Hematopoietic multipotent progenitor cell treated with erythropoietin and hydrocortisone succinate and interleukin-3 and kit ligand, for 4 days (in vitro differentiated cells): ENCODE results near the gene CERCAM.
"Not testable (repeated sequence)": the region's sequence is repeated elsewhere in the genome, so short reads cannot be mapped to it uniquely, and the experiment has no call there.

ENCODE experiments used
- DNase-seq: peaks from one replicate; pipeline ENCODE4 v3.0.0-alpha.2; 2015

The CERCAM gene

DNA sequence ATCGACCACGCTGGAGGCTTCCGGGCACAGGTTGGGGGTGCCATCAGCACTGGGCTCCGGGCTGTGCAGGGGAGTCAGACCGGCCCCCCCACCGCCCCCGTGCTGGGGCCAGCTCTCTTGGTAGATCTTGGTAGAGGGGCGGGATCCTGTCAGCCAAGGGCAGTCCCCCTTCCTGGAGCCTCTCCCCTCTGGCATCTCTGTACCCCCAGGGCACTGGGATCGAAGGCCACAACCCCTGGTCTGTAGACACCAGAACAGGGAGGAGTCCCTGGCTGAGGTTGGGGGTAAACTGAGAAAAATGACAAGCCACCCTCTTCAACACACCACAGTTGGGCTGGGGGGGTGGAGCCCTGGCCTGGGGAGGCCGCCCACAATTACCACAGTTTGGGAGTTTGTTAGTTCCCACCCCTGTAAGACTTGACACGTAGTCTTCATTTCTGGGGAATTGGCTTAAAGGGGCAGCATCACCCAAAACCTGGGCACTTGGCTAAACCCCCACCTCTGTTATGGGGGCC is 882 bp downstream of the CERCAM start:
- DNase-seq = peak; percentile 78

DNA sequence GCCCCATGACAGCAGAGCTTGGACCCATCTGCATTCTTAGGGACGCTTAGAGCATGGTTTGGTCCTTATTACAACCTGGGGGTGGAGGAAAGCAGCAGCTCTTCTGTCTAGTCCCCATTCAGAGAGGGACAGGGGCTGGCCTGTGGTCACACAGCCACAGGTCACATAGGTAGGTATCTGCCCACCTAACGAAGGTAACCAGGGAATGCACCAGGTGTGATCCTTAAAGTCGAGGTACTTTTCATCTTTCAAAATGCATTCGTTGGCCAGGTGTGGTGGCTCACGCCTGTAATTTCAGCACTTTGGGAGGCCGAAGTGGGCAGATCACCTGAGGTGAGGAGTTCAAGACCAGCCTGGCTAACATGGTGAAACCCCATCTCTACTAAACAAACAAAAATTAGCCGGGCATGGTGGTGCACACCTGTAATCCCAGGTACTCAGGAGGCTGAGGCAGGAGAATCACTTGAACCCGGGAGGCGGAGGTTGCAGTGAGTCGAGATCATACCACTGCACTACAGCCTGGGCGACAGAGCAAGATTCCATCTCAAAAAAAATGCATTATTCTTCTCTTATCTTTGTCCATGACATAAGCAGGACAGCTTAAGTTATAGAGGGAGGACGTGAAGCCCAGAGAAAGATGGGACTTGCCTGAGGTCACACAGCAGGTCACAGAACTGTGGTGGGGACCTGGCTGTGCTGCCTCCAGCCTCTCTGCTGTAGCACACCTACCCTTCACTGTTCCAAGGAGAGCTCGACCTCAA is 1.5 kb downstream of the CERCAM start:
- DNase-seq = not testable (repeated sequence)

DNA sequence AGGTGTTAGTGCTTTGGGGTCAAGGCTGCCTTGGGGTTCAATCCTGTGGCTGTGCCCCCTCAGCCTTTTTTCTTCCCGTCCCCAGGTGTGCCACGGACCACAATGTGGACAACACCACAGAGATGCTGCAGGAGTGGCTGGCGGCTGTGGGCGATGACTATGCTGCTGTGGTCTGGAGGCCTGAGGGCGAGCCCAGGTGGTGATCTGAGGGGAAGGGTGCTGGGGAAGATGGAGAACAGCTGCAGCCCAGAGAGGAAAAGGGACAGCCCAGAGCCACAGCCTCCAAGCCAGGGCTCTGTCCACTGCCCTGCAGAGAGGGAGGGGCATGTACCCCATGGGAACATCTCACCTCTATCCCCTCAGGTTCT is 2.1 kb downstream of the CERCAM start:
- DNase-seq = no peak

DNA sequence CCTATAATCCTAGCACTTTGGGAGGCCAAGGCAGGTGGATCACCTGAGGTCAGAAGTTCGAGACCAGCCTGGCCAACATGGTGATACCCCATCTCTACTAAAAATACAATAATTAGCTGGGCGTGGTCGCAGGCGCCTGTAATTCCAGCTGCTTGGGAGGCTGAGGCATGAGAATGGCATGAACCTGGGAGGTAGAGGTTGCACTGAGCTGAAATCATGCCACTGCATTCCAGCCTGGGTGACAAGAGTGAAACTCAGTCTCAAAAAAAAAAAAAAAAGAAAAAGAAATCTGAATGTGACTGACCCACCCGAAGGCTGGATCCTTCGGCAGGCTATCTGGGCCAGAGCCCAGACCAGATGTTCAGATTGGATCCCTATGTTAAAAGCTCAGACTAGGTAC is 2.7 kb downstream of the CERCAM start:
- DNase-seq = not testable (repeated sequence)

DNA sequence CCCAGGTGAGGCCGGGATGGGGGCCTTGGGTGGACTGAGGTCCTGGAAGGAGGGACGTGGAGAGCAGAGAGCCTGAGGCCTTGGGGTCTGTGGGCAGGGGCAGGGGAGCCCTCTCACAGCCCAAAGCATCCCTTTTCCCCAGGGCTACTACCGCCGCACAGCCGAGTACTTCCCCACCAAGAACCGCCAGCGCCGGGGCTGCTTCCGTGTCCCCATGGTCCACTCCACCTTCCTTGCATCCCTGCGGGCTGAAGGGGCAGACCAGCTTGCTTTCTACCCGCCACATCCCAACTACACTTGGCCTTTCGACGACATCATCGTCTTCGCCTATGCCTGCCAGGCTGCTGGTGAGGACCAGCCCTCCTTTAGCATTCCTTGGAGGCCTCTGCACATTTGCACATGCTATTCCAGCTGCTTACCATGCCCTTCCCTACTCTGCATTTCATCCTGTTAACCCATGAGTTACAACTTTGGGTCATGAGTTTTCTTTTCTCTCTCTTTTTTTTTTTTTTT is 3.7 kb downstream of the CERCAM start:
- no peak for DNase-seq

DNA sequence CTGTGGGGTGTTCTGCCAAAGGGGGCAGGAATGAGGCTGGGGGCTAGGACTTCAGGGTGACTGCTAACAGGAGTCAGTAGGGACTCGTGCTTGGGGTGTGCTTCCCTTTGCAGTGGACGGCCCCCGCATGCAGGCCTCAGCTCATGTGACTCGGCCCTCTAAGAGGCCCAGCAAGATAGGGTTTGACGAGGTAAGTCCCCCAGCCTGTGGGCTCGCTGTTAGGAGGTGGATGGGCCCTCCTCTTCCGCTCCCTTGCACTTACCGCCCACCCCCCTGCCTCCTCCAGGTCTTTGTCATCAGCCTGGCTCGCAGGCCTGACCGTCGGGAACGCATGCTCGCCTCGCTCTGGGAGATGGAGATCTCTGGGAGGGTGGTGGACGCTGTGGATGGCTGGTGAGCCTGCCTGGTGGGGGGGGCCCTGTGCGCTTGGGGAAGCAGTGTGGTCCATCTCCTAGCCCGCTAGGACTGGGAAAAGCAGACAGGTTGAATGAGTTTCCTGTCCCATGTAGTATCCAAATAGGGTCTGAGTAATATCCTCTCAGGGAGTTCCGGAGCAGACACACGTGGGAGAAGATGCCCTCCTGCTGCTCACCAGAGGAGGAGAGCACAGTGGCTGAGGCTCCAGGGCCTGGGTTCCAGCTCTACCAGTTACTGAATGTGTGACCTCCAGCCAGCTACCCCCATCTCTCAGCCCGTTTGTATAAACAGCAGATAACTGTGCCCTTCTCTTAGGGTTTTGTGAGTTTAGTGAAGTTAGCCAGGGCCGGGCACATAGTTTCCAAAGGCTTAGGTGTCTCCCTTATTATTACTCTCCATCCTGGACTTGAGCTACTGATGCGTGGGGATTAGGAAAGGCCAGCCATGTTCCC is 8.2 kb downstream of the CERCAM start:
- no peak for DNase-seq

DNA sequence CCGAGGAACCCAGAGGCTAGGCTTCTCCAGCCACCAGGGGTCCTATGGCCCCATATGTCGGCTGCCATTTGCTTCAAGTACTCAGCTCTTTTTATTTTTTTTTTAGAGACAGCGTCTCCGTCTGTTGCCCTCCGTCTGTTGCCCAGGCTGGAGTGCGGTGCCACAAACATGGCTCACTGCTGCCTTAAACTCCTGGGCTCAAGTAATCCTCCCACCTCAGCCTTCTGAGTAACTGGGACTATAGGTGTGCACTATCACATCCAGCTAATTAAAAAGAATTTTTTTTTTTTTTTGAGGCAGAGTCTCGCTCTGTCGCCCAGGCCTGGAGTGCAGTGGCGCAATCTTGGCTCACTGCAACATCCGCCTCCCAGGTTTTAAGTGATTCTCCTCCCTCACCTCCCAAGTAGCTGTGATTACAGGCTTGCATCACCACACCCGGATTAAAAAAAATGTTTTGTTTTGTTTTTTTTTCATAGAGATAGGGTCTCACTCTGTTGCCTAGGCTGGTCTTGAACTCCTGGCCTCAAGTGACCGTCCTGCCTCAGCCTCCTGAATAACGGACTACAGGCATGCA is 8.9 kb downstream of the CERCAM start:
- DNase-seq = no peak

DNA sequence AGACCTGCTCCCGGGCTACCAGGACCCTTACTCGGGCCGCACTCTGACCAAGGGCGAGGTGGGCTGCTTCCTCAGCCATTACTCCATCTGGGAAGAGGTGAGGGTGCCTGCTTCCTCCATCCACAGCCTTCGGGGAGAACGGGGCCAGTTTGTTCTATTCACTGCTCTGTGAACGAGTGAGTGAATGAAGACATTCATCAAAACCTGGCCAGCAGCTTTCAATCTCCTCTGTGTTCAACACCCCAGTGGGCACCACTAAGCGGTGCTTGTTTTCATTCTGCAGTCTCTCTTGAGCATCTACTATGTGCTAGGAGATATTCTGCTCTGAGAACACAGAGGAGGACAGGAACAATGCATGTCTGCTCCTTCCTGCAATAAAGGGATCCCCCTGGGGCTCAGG is 10.6 kb downstream of the CERCAM start:
- no peak for DNase-seq

DNA sequence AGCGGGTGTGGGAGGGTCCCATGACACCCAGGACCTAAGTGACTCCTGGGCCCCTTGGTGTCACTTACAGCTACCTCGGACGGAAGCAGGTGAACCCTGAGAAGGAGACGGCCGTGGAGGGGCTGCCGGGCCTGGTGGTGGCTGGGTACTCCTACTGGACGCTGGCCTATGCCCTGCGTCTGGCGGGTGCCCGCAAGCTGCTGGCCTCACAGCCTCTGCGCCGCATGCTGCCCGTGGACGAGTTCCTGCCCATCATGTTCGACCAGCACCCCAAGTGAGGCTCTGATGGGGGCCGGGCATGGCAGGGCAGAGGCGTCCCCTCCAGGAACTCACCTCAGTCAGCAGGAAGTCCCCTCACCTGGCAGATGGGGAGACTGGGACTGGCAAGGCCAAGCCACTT is 13.7 kb downstream of the CERCAM start:
- DNase-seq = no peak

DNA sequence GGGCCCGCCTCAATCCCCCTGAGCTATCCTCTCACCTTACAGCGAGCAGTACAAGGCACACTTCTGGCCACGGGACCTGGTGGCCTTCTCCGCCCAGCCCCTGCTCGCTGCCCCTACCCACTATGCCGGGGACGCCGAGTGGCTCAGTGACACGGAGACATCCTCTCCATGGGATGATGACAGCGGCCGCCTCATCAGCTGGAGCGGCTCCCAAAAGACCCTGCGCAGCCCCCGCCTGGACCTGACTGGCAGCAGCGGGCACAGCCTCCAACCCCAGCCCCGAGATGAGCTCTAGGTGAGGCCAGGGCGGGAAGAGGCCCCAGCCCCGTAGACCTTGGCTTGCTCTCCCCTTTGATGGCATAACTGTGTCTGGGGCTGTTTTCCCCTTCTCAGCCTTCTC is 15.0 kb downstream of the CERCAM start:
- DNase-seq = no peak

DNA sequence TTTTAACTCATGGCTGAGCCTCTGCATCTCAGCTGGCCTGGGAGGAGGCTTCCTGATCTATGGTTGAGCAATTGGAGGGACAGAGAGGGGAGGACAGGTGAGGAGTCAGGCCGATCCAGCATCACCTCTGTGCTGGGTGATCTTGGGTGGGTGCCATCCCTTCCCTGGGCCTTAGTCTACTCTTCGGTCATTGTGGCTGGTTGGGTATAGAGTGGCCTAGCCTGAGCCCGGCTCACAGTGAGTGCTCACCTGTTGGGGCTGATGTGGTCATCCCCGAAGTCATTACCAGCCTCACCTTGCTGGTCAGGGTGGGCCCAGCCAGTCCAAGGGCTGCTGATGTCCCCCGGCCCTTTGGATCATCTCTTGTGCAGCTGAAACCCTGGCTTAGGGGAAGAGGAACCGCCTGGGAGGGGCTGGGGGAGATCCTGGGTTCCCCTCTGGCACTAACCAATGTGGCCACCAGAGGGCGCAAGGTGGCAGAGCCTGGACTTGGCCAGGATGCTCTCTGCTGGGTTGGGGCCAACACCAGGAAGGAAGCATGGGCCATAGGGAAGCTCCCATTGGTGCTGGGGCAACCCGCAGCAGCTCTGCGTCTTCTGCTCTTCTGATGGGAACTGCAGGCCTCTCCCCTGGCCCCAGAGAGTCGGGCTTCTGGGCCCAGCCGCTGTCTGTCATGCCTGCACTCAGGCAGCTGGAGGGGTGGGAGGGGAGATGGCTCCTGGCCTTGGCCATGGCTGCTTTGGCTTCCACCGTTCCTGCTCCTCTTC is 17.9 kb downstream of the CERCAM start:
- peak; percentile 88 for DNase-seq

DNA sequence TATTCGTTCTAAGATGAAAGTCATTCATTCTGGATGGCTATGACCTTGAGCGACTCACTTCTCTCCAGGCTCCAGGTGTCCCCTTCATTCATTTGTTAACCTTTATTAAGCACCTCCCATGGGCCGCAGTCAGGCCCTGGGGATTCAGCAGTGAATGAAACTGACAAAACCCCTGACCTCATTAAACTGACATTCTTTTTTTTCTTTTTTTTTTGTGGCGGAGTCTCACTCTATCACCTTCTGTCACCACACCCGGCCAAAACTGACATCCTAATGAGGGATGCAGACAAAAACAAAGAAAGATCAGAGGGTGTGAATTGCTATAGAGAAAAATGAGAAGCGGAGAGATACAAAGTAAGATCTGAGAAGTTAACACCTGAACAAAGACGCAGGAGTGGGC is 18.6 kb downstream of the CERCAM start:
- no peak for DNase-seq

DNA sequence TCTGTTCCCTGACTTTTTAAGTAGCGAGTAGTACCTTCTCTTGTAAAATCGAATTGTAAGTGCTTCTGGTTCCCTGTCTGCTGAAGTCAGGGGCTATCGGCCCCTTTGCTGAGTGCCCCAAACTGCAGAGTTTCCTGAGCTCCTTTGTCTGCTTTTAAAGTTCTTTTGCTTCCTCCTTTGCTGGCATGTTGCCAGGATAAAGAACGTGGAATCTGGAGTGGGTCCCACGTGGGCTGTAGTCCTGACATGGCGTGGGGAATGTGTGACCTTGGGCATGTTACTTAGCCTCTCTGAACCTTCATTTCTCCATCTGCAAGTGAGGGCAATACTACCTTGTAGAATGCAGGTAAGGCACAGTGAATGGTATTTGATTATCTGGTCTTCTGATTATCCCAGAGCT is 21.5 kb downstream of the CERCAM start:
- DNase-seq = no peak

DNA sequence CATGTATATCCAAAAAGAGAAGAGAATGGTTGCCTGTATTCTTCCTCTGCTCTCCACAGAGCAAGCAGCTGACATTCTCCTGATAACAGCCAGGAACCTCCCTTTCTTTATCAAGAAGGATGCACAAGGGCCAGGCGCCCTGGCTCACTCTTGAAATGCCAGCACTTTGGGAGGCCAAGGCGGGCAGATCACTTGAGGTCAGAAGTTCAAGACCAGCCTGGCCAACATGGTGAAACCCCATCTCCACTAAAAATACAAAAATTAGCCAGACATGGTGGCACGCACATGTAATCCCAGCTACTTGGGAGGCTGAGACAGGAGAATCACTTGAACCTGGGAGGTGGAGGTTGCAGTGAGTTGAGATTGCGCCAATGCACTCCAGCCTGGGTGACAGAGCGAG is 25.8 kb downstream of the CERCAM start:
- DNase-seq = peak; percentile 93

DNA sequence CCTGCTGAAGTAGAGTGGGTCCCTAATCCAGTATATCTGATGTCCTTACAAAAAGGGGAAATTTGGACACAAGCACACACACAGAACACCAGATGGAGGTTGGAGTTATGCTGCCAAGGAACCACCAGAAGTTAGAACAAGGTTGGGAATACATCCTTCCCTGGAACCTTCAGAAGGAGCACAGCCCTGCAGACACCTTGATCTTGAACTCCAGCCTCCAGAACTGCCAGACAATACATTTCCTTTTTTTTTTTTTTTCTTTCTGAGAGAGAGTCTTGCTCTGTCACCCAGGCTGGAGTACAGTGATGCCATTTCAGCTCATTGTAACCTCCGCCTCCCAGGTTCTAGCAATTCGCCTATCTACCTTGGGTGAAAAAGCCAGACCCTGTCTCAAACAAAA is 28.1 kb downstream of the CERCAM start:
- no peak for DNase-seq

DNA sequence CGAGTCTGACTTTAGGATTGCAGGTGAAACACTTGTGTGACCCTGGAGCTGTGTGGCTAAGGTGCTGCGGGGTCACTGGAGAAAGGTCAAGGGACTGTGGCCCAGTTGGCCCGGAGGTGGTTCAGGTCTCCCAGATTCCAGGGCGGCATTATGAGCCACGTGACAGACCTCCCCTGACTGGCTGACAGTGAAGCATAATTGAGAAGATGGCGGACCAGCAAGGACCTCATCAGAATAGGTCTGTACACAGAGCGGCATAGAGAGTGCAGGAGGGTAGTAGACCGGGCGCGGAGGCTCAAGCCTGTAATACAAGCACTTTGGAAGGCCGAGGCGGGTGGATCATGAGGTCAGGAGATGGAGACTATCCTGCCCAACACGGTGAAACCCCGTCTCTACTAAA is 34.3 kb downstream of the CERCAM start:
- DNase-seq = no peak

DNA sequence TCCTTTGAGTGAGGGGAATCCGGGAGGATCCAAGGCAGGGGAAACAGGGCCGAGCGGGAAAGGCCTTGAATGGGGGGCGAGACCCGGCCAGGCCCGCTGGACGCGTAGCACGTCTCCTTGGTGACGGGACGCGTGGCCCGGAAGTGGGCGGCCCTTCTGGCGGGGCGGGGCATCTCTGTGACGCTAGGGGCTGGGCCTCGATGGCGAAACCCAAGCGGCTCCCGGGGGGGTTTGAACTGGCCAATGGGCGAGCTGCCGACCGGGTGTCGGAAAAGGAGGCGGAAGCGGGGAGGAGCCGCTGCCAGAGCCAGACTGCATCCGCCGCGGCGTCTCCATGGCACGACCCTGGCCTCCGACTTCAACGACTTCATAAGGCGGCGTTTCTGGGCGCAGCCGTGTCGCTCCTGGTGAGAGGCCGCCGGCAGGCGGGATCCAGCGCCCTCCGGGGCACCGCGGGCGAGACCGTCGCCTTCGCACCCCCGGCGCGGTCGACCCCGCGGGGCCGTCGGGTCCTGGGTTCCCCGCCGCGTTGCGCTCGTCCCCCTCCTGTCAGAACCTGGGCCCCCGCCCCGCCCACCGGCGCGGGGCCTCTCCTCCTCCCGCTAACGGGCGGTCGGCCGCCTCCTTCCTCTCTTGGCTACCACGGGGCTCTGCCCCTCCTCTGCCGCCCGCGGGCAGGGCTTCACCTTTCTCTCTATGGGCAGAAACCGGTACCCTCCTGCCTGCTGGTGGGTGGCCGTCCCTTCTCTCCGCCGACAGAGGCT is 35.4 kb downstream of the CERCAM start, which contains the start of gene ODF2:
Gene ODF2 (plus strand): TSS at position 158 of the 764 bp plus-strand sequence. CDS start 86 bp downstream, at position 244.
- DNase-seq = peak; percentile 99

DNA sequence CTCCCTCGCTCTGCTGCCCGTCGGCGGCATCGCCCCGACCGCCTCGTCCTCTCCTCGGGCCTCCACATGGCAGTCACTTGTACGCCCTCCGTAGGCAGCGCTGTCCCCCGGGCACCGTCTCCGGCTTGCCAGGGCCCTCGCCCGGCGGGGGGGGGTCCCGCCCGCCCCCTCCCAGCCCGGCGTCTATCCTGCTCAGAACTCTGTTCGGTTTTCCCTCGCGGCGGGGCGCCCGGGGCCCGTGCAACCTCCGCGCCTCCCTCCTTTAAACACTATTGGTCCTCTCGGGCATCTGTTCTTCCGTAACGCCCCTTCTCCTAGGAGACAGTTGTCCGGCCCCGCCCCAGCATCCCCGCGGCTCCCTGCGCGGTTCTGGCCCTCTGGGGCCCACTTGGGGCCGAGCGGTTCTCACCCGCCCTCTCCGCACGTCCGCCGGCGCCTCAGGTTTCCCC is 36.0 kb downstream of the CERCAM start:
- peak; percentile 87 for DNase-seq

DNA sequence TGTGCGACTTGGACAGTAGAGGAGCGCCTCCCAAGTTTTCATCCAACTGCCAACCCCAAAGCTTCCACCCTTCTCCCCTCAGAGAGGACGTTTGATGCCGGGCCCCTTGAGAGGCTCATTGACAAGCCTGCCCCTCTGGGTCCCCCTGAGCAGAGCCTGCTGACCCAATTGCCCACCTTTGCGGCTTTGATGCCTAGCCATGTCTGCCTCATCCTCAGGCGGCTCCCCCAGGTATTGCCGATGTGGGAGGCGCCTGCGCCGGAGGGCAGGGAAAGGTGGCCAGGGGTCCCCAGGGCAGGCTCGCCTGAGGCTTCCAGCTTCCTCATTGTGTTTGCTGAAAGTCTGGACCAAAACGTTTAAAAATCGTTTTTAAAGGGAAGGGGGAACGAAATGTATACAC is 36.5 kb downstream of the CERCAM start:
- no peak for DNase-seq

DNA sequence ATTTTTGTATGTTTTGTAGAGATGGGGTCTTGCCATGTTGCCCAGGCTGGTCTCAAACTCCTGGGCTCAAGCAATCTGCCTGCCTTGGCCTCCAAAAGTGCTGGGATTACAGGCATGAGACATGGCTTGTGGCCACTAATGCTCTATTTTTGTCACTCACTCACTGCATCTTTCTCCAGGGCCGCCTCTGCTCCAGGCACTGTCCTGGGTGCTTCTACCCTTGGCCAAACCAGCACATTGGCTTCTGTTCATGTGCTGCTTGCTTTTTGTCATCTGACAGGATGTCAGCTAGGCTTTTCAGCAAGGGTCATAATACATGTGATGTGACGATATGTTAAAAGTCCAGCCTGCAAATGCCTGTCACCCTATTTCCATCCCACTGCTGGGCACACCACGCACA is 38.4 kb downstream of the CERCAM start:
- no peak for DNase-seq

DNA sequence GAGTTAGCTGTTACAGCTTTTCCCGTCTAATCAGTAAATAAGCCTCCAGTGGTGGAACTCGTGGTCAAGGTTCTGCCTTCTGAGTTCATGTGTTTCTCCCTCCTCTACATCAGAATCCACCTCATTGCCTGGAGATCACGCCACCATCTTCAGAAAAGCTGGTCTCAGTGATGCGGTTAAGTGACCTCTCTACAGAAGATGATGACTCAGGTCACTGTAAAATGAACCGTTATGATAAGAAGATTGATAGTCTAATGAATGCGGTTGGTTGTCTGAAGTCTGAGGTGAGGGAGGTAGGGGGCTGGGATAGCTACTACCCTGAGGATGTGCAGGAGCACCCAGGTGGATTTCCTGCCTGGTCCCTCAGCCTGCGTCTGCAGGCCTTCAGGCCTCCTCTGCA is 48.4 kb downstream of the CERCAM start:
- peak; percentile 38 for DNase-seq

DNA sequence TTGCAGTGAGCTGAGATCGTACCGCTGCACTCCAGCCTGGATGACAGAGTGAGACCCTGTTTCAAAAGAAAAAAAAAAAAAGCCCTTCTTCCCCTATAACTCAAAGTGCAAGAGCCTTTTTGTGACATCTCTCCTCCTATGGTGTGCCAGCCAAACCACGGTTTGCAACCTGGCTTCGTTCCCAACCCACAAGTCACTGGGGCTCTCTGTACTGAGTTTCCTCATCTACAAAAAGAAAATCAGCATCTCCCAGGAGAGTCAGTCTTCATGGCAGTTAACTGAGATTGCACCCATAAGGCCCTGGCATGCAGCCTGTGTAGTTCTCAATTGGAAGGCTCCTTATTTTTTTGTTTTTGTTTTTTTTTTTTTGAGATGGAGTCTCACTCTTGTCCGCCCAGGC is 49.9 kb downstream of the CERCAM start:
- DNase-seq = peak; percentile 94
